Fibroblast of pulmonary artery (primary cell): Measurements from ENCODE around the gene PSPN.

Experiments used
- DNase-seq: peaks from one replicate; pipeline ENCODE4 v3.0.0-alpha.2; 2010; ENCODE audit warnings: low read depth
- H3K4me3 ChIP-seq: replicated peaks from 2 replicates; pipeline ENCODE4 v1.5.1; 2011; ENCODE audit warnings: low read depth, mild to moderate bottlenecking, control low read depth, low read length, moderate library complexity
- CTCF ChIP-seq: IDR thresholded peaks from 2 replicates; pipeline ENCODE4 v1.5.1; 2011; ENCODE audit warnings: mild to moderate bottlenecking, control low read depth, low read length, inconsistent platforms; ENCODE audit errors: missing control alignments

PSPN gene

GRCh38 chr19:6340493-6341201 lies 35.1 kb downstream of the PSPN start:
- no peak for DNase-seq
- no peak for TF ChIP-seq CTCF
- no peak overlapping the region for H3K4me3 ChIP-seq

- no peak for DNase-seq
- H3K4me3 ChIP-seq = no peak overlapping the region
- no peak for TF ChIP-seq CTCF
Measured at GRCh38 chr19:6334490-6335285, 41.0 kb downstream of the PSPN start.

GRCh38 chr19:6333439-6333838 lies 42.3 kb downstream of the PSPN start, which contains the start of gene ACER1:
Gene ACER1, minus strand, starts transcription at chr19:6333612. Its CDS starts 61 bp downstream, at chr19:6333551.
- no peak for TF ChIP-seq CTCF
- DNase-seq = no peak
- no peak within 1 kb of the TSS for H3K4me3 ChIP-seq

GRCh38 chr19:6326815-6327214 lies 48.9 kb downstream of the PSPN start:
- DNase-seq = no peak

GRCh38 chr19:6325614-6326013 lies 50.1 kb downstream of the PSPN start:
- no peak for TF ChIP-seq CTCF
- no peak overlapping the region for H3K4me3 ChIP-seq
- DNase-seq = no peak

More at GRCh38 chr19:6326815-6327214, 48.9 kb downstream of the PSPN start:
- TF ChIP-seq CTCF = no peak
- no peak overlapping the region for H3K4me3 ChIP-seq
